ENCODE data around the gene PLCB2. TPM values are rescaled to one million over a fixed set of nuclear protein-coding genes. Genes with fewer than 3 reads are reported as not detected.

The PLCB2 gene
- total and polyA plus RNA-seq, 9 of the 15 experiments (the other 6 are each of a cell fraction or from before 2014, with no cell fraction given): 0.37 to 12.3 (median 8.0) TPM

DNA sequence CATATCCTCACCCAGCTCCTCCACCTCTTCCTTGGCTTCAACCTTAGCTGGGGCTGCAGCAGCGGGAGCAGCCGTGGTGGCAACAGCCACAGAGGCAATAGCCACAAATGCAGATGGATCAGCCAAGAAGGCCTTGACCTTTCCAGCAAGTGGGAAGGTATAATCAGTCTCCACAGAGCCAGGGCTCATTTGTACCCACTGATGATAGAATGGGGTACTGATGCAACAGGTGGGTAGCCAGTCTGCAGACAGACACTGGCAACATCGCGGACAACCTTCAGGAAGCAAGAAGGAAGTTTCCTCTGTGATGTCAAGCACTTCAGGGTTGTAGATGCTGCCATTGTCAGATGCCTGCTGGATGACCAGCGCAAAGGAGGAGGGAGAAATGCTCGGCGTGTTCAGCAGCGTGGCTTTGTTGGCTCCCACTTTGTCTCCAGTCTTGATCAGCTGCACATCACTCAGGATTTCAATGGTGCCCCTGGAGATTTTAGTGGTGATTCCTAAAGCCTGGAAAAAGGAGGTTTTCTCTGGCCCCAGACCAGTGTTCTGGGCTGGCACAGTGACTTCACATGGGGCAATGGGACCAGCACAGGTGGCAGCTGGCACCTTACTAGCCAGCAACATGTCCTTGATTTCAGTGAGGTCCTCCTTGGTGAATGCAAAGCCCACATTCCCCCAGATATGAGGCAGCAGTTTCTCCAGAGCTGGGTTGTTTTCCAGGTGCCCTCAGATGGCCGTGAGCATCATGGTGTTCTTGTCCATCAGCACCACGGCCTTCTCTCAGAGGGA is 4.8 kb upstream of the PLCB2 start (continued):
- TF ChIP-seq HNRNPUL1 (IDR thresholded peaks at IDR 0.05; ENCODE audit: low read length): no peak
- TF ChIP-seq LARP7 (IDR thresholded peaks at IDR 0.05): no peak
- TF ChIP-seq NEUROD1 (IDR thresholded peaks at IDR 0.05; ENCODE audit: borderline replicate concordance, low read depth, low read length, partially characterized antibody): no peak
- no peak for TF ChIP-seq CHD4 (IDR thresholded peaks at IDR 0.05; ENCODE audit: insufficient read depth, insufficient replicate concordance, low read depth, low read length, poor library complexity, severe bottlenecking)
- TF ChIP-seq HDAC1 (IDR thresholded peaks at IDR 0.05): no peak
- no peak for TF ChIP-seq ZNF124 (CRISPR knock-in tag; IDR thresholded peaks at IDR 0.05)
- no peak for TF ChIP-seq MCM2 (IDR thresholded peaks at IDR 0.05; ENCODE audit: low read depth)

DNA sequence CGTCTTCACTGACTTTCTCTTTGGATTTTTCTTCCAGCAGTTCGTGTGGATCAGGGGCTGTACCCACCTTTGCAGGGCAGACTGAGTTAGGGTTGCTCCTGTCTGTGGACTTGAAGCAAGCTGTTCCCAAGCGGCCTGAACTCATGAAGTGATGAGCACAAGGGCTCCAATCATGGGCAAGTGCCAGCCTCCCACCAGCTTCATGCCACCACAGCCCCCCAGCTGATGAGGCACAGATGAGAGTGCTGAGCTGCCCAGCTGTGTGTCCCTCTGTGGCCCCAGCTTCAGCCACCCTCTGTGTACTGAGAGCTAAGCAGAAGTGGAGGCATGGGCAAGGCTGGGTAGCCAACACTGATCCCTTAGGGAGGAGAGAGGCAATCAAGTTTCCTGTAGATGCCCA is 3.3 kb upstream of the PLCB2 start:
- Histone ChIP-seq H3K4me1 (replicated peaks in 1 of 2; ENCODE audit: control insufficient read depth in 2 of 2, insufficient read depth in 2 of 2, low read length in 2 of 2) (peaks cover 22 to 34% of the 10 kb centered on the region in 2 experiments), H3K4me3 (no peak overlapping the region), H3K4me2 (ENCODE audit: insufficient read depth, low read length) (no peak overlapping the region), H3K9ac (ENCODE audit: insufficient read depth in 1 of 2, low read depth in 2 of 2, low read length in 2 of 2) (peak overlapping the region in 1 of 2 experiments; percentile 31; a peak in 1 of 4 replicates), H3K9me1 (ENCODE audit: control insufficient read depth, insufficient read depth, low read length) (no peaks in the 10 kb centered on the region), H3K27me3 (ENCODE audit: control insufficient read depth in 2 of 2, insufficient read depth in 2 of 2, low read length in 2 of 2) (peaks cover 0 to 32% of the 10 kb centered on the region in 2 experiments; a peak in 3 of 5 replicates), H3K36me3 (ENCODE audit: control insufficient read depth, insufficient read depth, low read length) (no peaks in the 10 kb centered on the region), H3K27ac (ENCODE audit: extremely low read depth, low read depth, low read length) (no peak overlapping the region), H2AFZ (ENCODE audit: low read depth, low read length) (no peak overlapping the region), H3K9me3 (replicated peaks; ENCODE audit: control insufficient read depth, insufficient read depth, low read depth, low read length) (no peaks in the 10 kb centered on the region), H3K79me2 (ENCODE audit: control insufficient read depth, insufficient read depth, low read length) (no peaks in the 10 kb centered on the region), H4K20me1 (replicated peaks; ENCODE audit: control insufficient read depth, insufficient read depth, low read length) (no peaks in the 10 kb centered on the region)
- DNase-seq (ENCODE audit: extremely low read depth in 1 of 4, low spot score in 3 of 4): no peak
- 3% methylated on average over 3 of the region's 3 CpGs for WGBS (ENCODE audit: insufficient coverage, low coverage, missing lambda C conversion rate)
- no peak for FAIRE-seq
- intact Hi-C loops (cut with micrococcal nuclease): loop anchor here (1.0 kb wide), 1 partner anchor 32 kb away; no protein-coding TSS in a partner anchor
- no peak for ATAC-seq
- no TSS peak for BruUV-seq (replicated peaks)
- ChIA-PET POLR2A (no interaction called here), CTCF (ENCODE audit: low intra/inter-chr PET ratio) (interaction anchor here (2.6 to 5.2 kb wide), 2 partner anchors 30 to 36 kb away, joined by 10 to 87 read pairs; partner anchors contain the start of gene ANKRD63)
- in situ Hi-C loops (cut with MboI): loop anchor here (5.0 kb wide), 1 partner anchor 34 kb away; no protein-coding TSS in a partner anchor
- TF ChIP-seq, protein P1, sequence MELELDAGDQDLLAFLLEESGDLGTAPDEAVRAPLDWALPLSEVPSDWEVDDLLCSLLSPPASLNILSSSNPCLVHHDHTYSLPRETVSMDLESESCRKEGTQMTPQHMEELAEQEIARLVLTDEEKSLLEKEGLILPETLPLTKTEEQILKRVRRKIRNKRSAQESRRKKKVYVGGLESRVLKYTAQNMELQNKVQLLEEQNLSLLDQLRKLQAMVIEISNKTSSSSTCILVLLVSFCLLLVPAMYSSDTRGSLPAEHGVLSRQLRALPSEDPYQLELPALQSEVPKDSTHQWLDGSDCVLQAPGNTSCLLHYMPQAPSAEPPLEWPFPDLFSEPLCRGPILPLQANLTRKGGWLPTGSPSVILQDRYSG (tag; conservative IDR thresholded peaks at IDR 0.05; ENCODE audit: low read depth): no peak
- TF ChIP-seq, protein P2, sequence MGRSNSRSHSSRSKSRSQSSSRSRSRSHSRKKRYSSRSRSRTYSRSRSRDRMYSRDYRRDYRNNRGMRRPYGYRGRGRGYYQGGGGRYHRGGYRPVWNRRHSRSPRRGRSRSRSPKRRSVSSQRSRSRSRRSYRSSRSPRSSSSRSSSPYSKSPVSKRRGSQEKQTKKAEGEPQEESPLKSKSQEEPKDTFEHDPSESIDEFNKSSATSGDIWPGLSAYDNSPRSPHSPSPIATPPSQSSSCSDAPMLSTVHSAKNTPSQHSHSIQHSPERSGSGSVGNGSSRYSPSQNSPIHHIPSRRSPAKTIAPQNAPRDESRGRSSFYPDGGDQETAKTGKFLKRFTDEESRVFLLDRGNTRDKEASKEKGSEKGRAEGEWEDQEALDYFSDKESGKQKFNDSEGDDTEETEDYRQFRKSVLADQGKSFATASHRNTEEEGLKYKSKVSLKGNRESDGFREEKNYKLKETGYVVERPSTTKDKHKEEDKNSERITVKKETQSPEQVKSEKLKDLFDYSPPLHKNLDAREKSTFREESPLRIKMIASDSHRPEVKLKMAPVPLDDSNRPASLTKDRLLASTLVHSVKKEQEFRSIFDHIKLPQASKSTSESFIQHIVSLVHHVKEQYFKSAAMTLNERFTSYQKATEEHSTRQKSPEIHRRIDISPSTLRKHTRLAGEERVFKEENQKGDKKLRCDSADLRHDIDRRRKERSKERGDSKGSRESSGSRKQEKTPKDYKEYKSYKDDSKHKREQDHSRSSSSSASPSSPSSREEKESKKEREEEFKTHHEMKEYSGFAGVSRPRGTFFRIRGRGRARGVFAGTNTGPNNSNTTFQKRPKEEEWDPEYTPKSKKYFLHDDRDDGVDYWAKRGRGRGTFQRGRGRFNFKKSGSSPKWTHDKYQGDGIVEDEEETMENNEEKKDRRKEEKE (IDR thresholded peaks at IDR 0.05; ENCODE audit: borderline replicate concordance in 1 of 2, control insufficient read depth in 1 of 2, low read depth in 2 of 2, low read length in 1 of 2): no peak
- TF ChIP-seq ZSCAN32 (CRISPR knock-in tag; IDR thresholded peaks at IDR 0.05) (no peak), IFI16 (CRISPR knock-in tag; IDR thresholded peaks at IDR 0.05) (no peak)
